GM12875 (cell line): ENCODE results near the gene PTPN4.
"Not testable (repeated sequence)": the region's sequence is repeated elsewhere in the genome, so short reads cannot be mapped to it uniquely, and the experiment has no call there.

Source experiments
- H3K4me3 ChIP-seq: one replicate; pipeline ENCODE4 v1.5.1; 2011; ENCODE audit warnings: low read depth, low read length, control low read depth
- TF ChIP-seq, protein P1 (sequence below): IDR thresholded peaks from 2 replicates; pipeline ENCODE4 v1.5.1; 2011; ENCODE audit warnings: low read depth, mild to moderate bottlenecking, control low read depth, inconsistent platforms, low read length, moderate library complexity, borderline replicate concordance; ENCODE audit not compliant: insufficient read depth

Gene PTPN4

DNA sequence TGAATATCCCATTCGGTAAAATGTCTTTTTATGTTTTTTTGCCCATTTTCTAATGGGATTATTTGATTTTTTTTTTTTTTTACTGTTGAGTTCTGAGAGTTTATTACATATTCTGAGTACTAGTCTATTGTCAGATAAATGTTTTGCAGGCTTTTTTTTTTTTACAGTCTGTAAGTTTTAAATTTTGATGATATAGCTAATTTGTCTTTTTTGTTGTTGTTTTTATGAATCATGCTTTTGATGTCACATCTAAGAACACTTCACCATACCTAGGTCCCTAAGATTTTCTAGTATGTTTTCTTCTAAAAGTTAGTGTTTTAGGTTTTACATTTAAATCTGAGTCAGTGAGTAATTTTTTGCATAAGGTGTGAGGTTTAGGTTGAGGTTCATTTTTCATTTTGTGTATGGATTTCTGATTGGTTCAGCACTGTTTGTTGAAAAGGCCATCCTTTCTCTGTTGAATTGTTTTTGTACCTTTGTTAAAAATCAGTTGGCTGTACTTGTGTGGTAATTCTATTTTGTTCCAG is 40.7 kb downstream of the PTPN4 start:
- TF ChIP-seq, protein P1, sequence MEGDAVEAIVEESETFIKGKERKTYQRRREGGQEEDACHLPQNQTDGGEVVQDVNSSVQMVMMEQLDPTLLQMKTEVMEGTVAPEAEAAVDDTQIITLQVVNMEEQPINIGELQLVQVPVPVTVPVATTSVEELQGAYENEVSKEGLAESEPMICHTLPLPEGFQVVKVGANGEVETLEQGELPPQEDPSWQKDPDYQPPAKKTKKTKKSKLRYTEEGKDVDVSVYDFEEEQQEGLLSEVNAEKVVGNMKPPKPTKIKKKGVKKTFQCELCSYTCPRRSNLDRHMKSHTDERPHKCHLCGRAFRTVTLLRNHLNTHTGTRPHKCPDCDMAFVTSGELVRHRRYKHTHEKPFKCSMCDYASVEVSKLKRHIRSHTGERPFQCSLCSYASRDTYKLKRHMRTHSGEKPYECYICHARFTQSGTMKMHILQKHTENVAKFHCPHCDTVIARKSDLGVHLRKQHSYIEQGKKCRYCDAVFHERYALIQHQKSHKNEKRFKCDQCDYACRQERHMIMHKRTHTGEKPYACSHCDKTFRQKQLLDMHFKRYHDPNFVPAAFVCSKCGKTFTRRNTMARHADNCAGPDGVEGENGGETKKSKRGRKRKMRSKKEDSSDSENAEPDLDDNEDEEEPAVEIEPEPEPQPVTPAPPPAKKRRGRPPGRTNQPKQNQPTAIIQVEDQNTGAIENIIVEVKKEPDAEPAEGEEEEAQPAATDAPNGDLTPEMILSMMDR, result no peak

DNA sequence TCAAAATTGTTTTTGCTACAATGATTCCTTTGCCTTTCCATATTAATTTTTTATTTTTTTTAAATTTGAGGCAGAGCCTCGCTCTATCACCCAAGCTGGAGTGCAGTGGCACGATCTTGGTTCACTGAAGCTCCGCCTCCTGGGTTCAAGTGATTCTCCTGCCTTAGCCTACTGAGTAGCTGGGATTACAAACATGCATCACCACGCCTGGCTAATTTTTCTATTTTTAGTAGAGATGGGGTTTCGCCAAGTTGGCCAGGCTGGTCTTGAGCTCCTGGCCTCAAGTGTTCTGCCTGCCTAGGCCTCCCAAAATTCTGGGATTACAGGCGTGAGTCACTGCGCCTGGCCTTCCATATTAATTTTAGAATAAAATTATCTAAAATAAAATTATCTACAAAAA is 41.3 kb downstream of the PTPN4 start:
- H3K4me3 ChIP-seq, result no peak overlapping the region
- TF ChIP-seq, protein P1, result no peak

More for the DNA sequence above, 40.7 kb downstream of the PTPN4 start:
- H3K4me3 ChIP-seq, result no peak overlapping the region

DNA sequence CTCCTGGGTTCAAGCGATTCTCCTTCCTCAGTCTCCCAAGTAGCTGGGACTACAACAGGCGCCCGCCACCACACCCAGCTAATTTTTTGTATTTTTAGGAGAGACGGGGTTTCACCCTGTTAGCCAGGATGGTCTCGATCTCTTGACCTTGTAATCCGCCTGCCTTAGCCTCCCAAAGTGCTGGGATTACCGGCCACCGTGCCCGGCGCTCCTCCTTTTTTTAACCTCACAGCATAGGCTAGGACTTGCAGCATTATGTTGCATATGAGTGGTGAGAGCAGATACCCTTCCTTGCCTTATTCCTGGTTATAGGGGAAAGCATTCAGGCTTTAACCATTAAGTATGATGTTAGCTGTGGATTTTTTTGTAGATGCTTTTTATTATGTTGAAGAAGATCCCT is 42.3 kb downstream of the PTPN4 start:
- not testable (repeated sequence) for H3K4me3 ChIP-seq

DNA sequence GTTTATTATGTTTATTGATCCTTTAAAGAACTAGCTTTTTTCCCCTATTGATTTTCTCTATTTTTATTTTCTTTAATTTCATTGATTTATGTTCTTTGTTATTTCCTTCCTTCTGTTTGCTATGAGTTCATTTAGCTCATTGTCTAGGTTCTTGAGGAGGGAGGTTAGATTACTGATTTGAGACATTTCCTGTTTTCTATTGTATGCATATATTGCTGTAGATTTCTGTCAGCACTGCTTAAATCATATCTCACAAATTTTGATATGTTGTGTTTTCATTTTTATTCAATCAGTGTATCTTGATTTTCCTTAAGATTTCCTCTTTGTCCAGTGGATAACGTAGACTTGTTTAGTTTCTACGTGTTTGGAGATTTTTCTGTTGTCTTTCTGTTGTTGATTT is 43.4 kb downstream of the PTPN4 start:
- H3K4me3 ChIP-seq, result no peak overlapping the region
- TF ChIP-seq, protein P1, result no peak

DNA sequence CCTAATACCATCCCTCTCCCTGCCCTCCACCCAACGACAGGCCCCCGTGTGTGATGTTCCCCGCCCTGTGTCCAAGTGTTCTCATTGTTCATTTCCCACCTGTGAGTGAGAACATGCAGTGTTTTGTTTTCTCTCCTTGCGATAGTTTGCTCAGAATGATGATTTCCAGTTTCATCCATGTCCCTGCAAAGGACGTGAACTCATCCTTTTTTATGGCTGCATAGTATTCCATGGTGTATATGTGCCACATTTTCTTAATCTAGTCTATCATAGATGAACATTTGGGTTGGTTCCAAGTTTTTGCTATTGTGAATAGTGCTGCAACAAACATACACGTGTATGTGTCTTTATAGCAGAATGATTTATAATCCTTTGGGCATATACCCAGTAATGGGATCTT is 44.7 kb downstream of the PTPN4 start:
- H3K4me3 ChIP-seq, result not testable (repeated sequence)

DNA sequence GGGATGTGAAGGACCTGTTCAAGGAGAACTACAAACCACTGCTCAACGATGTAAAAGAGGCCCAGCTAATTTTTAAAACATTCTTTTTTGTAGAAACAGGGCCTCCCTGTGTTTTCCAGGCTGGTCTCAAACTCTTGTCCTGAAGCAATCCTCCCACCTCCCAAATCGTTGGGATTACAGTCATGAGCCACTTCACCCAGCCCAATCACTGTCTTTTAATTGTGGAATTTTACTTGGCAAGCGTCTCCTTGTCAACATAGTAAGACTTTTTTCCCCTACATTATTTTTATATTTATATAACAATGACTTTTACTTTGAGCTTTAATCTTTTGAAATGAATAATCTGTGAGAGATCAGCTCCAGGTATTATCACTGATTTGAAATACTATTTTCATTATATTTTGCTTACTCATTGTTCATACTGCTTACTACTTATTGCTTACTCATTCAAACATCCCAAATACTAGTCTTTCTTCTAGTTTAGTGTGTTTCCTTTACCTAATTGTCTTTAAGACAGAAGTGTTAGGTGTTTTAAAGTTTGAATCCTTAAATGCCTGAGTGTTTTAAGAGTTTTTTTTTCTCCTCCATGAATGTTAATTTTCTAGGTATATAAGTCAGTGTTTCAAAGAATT is 48.9 kb downstream of the PTPN4 start:
- TF ChIP-seq, protein P1, result no peak
- no peak overlapping the region for H3K4me3 ChIP-seq

DNA sequence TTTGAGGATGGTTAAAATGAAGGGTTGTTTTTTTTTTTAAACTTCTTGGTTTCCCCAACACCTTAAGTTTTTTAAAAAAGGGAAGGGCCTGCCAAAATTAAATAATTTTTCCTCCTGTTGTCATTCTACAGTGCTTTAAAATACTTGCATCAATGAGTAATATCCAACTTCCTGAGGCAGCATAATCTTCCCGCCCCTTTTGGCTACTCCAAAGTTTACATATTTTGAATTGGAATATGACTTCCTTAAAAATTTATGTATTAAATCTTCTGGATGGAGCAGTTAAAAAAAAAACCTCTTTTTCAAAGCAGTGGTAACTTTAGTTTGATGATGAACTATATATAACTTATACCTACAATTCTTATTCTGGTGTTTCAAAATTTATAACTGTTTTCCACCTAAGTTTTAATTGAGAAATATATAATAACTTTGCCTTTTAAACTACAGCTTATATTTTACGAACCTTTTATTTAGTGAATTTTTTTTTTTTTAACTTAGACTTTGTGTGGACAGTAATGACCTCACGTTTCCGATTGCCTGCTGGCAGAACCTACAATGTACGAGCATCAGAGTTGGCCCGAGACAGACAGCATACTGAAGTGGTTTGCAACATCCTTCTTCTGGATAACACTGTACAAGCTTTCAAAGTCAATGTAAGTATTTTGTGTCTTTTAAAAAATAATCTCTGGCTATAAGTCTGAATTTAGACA is 49.8 kb downstream of the PTPN4 start:
- TF ChIP-seq, protein P1, result no peak
- H3K4me3 ChIP-seq, result no peak overlapping the region

DNA sequence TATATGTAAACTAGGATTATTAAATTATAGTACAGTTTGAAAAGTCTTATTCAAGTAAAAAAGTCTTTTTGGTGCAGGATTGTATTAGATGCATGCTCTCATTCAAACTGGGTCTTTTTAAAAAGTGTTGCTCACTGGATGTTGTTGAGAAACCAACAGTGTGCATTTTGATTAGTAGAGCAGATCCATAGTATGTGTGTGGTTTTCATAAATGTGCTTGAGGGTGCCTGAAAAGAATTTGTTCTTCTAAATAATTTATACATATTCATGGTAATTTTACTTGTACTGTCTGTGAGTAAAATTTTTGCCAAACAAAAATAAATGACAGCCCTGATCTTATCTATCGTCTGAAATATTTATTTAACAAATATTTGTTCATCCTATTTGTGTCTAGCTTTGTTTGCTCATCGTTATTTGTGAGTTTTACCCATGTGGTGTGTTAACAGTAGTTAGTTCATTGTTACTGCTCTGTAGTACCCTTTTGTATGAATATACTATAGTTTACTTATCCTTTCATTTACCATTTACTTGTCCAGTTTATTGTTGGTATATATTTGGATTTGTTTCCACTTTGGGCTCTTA is 50.4 kb downstream of the PTPN4 start:
- H3K4me3 ChIP-seq, result no peak overlapping the region
- TF ChIP-seq, protein P1, result no peak
